Peyer's patch (tissue), 4 donors: Measurements from ENCODE around the gene GAS7. TPM values are rescaled to one million over a fixed set of nuclear protein-coding genes. Genes with fewer than 3 reads are reported as not detected.

Experiments used
- DNase-seq, 3 donors: peaks; one replicate each; pipeline ENCODE4 v3.0.0-alpha.2; 2017 to 2019
- H3K27ac ChIP-seq, 4 donors: fragments of 200-600 bp; sonication (generic); one replicate each; pipeline ENCODE4 v1.5.1; 2016 to 2019
- H3K27me3 ChIP-seq, 2 donors: fragments of 200-600 bp; sonication (generic); one replicate each; pipeline ENCODE4 v1.5.1; 2019
- H3K36me3 ChIP-seq, 3 donors: fragments of 200-600 bp; sonication (generic); one replicate each; pipeline ENCODE4 v1.5.1; 2016 to 2019
- H3K4me1 ChIP-seq, 4 donors: fragments of 200-600 bp; sonication (generic); one replicate each; pipeline ENCODE4 v1.5.1; 2016 to 2019
- H3K4me3 ChIP-seq, 4 donors: fragments of 200-600 bp; sonication (generic); 1 replicate in 3 of 4; 2 replicates in 1 of 4; pipeline ENCODE4 v1.5.1; 2016 to 2019; ENCODE audit warnings: mild to moderate bottlenecking in 1 of 4
- H3K9me3 ChIP-seq, 4 donors: fragments of 200-600 bp; sonication (generic); one replicate each; pipeline ENCODE4 v1.5.1; 2016 to 2019; ENCODE audit warnings: mild to moderate bottlenecking in 1 of 4
- POLR2A ChIP-seq, 2 donors: fragments of 450-650 bp; IDR thresholded peaks; one replicate each; pipeline ENCODE4 v1.5.1; 2017; ENCODE audit warnings: antibody characterized with exemption in 2 of 2, mild to moderate bottlenecking in 2 of 2, moderate library complexity in 2 of 2
- total RNA-seq, 4 donors: library from RNA; depleted of rRNA; stranded (reverse); fragments of >200 nt; gene quantifications; one replicate each; pipeline ENCODE4 v1.1.0, GENCODE V29; 2016
- TF ChIP-seq, protein P1 (sequence below), 6 experiments: fragments of 450-650 bp in 4 of 6; fragments of 200-600 bp in 2 of 6; sonication (generic) in 1 of 6; IDR thresholded peaks; one replicate each; pipeline ENCODE4 v1.5.1; 2017 to 2019; ENCODE audit warnings: antibody characterized with exemption in 6 of 6, mild to moderate bottlenecking in 3 of 6, moderate library complexity in 1 of 6

GAS7 gene
- total RNA-seq, 4 donors from 2014 or later: 6.8 to 104 (median 27.6) TPM

DNA sequence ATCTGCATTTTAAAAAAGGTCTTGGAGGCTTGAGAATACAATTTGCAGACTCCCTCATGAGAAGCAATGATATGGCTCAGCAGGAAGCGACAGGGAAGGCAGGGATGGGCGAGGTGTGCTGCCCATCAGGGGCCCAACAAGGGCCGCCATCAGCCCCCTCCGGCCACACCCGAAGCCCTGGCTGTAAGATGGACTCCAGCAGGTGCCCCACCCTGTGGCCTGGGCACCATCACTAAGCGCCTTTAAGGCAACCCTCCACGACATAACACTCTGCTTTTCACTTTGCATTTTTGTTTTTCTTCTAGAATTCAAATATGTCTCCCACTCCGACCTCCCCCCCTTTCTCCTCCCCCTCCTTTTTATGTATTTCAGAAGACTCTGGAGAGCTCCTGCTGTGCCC is 241.2 kb downstream of the GAS7 start:
- DNase-seq: no peak
- no peak overlapping the region for H3K4me3 ChIP-seq
- H3K36me3 ChIP-seq: no peaks in the 10 kb centered on the region
- no peaks in the 10 kb centered on the region for H3K9me3 ChIP-seq
- TF ChIP-seq, protein P1, sequence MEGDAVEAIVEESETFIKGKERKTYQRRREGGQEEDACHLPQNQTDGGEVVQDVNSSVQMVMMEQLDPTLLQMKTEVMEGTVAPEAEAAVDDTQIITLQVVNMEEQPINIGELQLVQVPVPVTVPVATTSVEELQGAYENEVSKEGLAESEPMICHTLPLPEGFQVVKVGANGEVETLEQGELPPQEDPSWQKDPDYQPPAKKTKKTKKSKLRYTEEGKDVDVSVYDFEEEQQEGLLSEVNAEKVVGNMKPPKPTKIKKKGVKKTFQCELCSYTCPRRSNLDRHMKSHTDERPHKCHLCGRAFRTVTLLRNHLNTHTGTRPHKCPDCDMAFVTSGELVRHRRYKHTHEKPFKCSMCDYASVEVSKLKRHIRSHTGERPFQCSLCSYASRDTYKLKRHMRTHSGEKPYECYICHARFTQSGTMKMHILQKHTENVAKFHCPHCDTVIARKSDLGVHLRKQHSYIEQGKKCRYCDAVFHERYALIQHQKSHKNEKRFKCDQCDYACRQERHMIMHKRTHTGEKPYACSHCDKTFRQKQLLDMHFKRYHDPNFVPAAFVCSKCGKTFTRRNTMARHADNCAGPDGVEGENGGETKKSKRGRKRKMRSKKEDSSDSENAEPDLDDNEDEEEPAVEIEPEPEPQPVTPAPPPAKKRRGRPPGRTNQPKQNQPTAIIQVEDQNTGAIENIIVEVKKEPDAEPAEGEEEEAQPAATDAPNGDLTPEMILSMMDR (IDR thresholded peaks at IDR 0.05): no peak
- TF ChIP-seq POLR2A (IDR thresholded peaks at IDR 0.05): no peak
- H3K4me1 ChIP-seq: no peaks in the 10 kb centered on the region
- H3K27ac ChIP-seq: no peak overlapping the region
- no peaks in the 10 kb centered on the region for H3K27me3 ChIP-seq

DNA sequence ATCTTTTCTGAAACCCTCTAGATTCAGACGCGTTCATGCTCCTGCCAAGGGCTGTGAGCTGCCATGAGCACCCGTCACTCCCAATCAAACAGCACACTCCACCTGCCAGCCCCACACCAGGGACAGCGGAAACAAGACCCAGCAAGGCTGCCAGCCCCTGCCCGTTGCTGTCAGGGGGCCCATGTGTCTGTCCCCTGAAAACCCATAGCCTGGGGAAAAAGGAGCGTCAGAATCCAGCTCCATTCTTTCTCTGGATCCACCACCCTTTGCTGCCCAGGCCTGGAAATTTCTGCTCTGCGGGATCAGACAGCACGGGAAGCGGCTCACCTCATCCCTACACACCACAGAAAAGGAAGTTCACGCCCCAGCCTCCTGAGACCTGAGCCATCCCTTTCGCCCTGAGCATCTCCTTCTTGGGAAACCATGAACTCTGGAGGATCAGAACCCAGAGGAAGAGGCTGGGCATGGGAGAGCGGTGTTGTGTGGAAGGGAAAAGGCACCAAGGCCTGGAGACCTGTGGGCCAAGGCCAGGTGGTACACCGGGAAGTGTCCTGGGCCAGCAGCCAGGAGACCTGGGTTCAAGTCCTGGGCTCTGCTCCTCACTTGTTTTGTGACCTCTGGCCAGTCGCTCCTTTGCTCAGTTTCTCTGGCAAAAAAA is 241.8 kb downstream of the GAS7 start:
- TF ChIP-seq, protein P1 (IDR thresholded peaks at IDR 0.05): no peak
- no peak for TF ChIP-seq POLR2A (IDR thresholded peaks at IDR 0.05)
- no peak overlapping the region for H3K4me3 ChIP-seq
- no peak overlapping the region for H3K27ac ChIP-seq
- no peaks in the 10 kb centered on the region for H3K27me3 ChIP-seq
- no peaks in the 10 kb centered on the region for H3K4me1 ChIP-seq
- H3K9me3 ChIP-seq: no peaks in the 10 kb centered on the region
- no peaks in the 10 kb centered on the region for H3K36me3 ChIP-seq
- DNase-seq: no peak

DNA sequence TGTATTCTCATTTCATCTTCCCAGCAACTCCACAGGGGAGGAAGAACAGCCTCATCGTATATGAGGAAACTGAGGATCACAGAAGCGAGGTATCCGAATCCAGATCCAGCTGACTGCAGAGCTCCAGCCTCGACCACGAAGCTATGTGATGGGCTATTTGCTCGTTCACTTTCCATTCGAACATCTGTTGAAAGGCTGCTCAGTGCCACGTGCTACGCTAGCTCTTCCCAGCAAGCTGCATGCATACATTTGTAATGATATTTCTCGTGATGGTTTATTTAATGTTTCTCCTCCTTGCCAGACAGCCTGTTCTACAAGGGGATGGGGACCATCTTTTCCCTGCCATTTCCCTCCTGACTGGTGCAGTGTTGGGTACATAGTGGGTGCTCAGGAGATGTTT is 244.9 kb downstream of the GAS7 start:
- Histone ChIP-seq H3K9me3 (no peaks in the 10 kb centered on the region), H3K4me3 (no peak overlapping the region), H3K27ac (no peak overlapping the region), H3K36me3 (no peaks in the 10 kb centered on the region), H3K4me1 (no peaks in the 10 kb centered on the region), H3K27me3 (no peaks in the 10 kb centered on the region)
- DNase-seq: no peak
- TF ChIP-seq POLR2A (IDR thresholded peaks at IDR 0.05): no peak
- TF ChIP-seq, protein P1 (IDR thresholded peaks at IDR 0.05): no peak

DNA sequence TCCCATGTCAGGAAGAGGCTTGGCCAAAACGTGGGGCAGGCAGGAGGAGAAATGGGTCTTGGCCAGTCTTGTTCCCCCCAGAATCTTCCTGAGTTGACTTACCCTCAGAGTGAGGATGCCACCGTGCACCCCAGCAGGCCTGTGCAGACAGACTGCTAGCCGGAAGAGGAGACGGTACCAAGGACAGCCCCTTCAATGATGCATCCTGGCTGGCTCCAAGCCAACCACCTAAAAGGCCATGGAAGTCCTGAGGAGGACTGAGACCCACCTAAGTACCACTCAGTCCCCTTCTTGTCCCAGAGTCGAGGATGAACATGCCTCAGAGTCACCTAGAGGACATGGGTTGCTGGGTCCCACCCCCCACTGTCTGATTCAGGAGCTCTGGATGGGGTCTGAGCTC is 246.6 kb downstream of the GAS7 start:
- no peaks in the 10 kb centered on the region for H3K36me3 ChIP-seq
- no peaks in the 10 kb centered on the region for H3K9me3 ChIP-seq
- H3K4me3 ChIP-seq: no peak overlapping the region
- no peaks in the 10 kb centered on the region for H3K27me3 ChIP-seq
- no peaks in the 10 kb centered on the region for H3K4me1 ChIP-seq
- DNase-seq: no peak
- H3K27ac ChIP-seq: no peak overlapping the region
- TF ChIP-seq, protein P1 (IDR thresholded peaks at IDR 0.05): no peak
- TF ChIP-seq POLR2A (IDR thresholded peaks at IDR 0.05): no peak

DNA sequence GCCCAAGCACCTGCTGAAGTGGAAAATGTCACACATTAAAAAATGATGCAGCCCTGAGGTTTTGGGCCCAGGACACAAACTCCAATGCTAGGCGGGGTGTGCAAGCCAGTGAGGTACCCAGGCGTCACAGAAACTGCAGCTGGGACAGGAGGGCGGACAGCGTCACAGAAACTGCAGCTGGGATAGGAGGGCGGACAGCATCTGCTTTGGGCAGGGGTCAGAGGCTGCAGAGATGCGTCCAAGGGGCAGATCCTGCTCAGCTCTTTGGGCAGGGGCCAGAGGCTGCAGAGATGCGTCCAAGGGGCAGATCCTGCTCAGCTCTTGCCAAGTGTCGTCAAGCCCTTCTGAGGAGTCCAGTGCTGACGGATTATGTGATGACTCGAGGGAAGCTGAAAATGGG is 249.5 kb downstream of the GAS7 start:
- H3K4me3 ChIP-seq: no peak overlapping the region
- no peaks in the 10 kb centered on the region for H3K27me3 ChIP-seq
- H3K36me3 ChIP-seq: no peaks in the 10 kb centered on the region
- TF ChIP-seq, protein P1 (IDR thresholded peaks at IDR 0.05): no peak
- no peak for DNase-seq
- H3K4me1 ChIP-seq: no peaks in the 10 kb centered on the region
- H3K27ac ChIP-seq: no peak overlapping the region
- H3K9me3 ChIP-seq: no peaks in the 10 kb centered on the region

DNA sequence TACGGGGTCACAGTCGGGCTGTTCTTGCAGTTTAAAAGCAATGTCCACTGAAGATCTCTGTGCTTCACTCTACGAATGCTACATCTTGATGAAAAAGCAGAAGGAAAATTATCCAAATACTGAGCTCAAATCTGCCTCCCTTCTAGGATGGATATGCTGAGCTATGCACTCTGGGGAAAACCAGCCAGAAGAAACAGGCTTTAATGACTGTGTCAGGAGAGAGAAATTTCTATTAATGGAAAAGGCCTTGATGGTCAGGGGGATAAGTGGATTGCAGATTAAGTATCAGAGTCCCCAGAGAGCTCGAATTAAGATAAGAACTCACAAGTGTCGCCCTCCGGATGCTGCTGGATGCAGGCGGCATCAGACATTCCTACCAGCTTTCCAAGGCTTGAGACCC is 253.7 kb downstream of the GAS7 start:
- TF ChIP-seq, protein P1 (IDR thresholded peaks at IDR 0.05): no peak
- TF ChIP-seq POLR2A (IDR thresholded peaks at IDR 0.05): no peak
- Histone ChIP-seq H3K9me3 (no peaks in the 10 kb centered on the region), H3K4me3 (no peak overlapping the region), H3K36me3 (peaks cover 0 to 7% (median 0%) of the 10 kb centered on the region in 3 donors), H3K27me3 (no peaks in the 10 kb centered on the region), H3K4me1 (no peaks in the 10 kb centered on the region), H3K27ac (no peak overlapping the region)
- DNase-seq: no peak
